ENCODE results near the gene DOC2A.

- TF ChIP-seq EZH2 (IDR thresholded peaks at IDR 0.05; ENCODE audit: borderline replicate concordance, low read length), result no peak
- TF ChIP-seq CTCF (IDR thresholded peaks at IDR 0.05; ENCODE audit: low read length), result no peak
Measured at GRCh38 chr16:29983420-29984136, 27.2 kb downstream of the DOC2A start.
